Measurements from ENCODE around the gene BCAT1.

- TF ChIP-seq, protein P1, sequence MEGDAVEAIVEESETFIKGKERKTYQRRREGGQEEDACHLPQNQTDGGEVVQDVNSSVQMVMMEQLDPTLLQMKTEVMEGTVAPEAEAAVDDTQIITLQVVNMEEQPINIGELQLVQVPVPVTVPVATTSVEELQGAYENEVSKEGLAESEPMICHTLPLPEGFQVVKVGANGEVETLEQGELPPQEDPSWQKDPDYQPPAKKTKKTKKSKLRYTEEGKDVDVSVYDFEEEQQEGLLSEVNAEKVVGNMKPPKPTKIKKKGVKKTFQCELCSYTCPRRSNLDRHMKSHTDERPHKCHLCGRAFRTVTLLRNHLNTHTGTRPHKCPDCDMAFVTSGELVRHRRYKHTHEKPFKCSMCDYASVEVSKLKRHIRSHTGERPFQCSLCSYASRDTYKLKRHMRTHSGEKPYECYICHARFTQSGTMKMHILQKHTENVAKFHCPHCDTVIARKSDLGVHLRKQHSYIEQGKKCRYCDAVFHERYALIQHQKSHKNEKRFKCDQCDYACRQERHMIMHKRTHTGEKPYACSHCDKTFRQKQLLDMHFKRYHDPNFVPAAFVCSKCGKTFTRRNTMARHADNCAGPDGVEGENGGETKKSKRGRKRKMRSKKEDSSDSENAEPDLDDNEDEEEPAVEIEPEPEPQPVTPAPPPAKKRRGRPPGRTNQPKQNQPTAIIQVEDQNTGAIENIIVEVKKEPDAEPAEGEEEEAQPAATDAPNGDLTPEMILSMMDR (conservative IDR thresholded peaks at IDR 0.05 in 1 of 2, IDR thresholded peaks at IDR 0.05 in 1 of 2; ENCODE audit: extremely low read depth in 1 of 2, insufficient read depth in 1 of 2, low read depth in 1 of 2, low read length in 2 of 2): no peak
- no peak for TF ChIP-seq EZH2 (IDR thresholded peaks at IDR 0.05; ENCODE audit: borderline replicate concordance, low read length)
Measured at GRCh38 chr12:24940157-24940556, 8.7 kb downstream of the BCAT1 start.
